ENCODE data around the gene NCAPG2.

The NCAPG2 gene

GRCh38 chr7:158603773-158604755, 100.5 kb downstream of the NCAPG2 start:
- H3K4me3 ChIP-seq (ENCODE audit: low read depth, low read length): no peak overlapping the region
- TF ChIP-seq CTCF (IDR thresholded peaks at IDR 0.05; ENCODE audit: low read depth, low read length): no peak

GRCh38 chr7:158602905-158603772, 101.5 kb downstream of the NCAPG2 start:
- no peak for TF ChIP-seq CTCF (IDR thresholded peaks at IDR 0.05; ENCODE audit: low read depth, low read length)
- H3K4me3 ChIP-seq (ENCODE audit: low read depth, low read length): no peak overlapping the region

- TF ChIP-seq CTCF (IDR thresholded peaks at IDR 0.05; ENCODE audit: low read depth, low read length): no peak
- H3K4me3 ChIP-seq (ENCODE audit: low read depth, low read length): no peak overlapping the region
Measured at GRCh38 chr7:158602041-158602440, 102.6 kb downstream of the NCAPG2 start.

GRCh38 chr7:158601090-158601489, 103.5 kb downstream of the NCAPG2 start:
- no peak for TF ChIP-seq CTCF (IDR thresholded peaks at IDR 0.05; ENCODE audit: low read depth, low read length)

GRCh38 chr7:158596745-158597144, 107.9 kb downstream of the NCAPG2 start:
- H3K4me3 ChIP-seq (ENCODE audit: low read depth, low read length): no peak overlapping the region
- no peak for TF ChIP-seq CTCF (IDR thresholded peaks at IDR 0.05; ENCODE audit: low read depth, low read length)

More at GRCh38 chr7:158601090-158601489, 103.5 kb downstream of the NCAPG2 start:
- H3K4me3 ChIP-seq (ENCODE audit: low read depth, low read length): no peak overlapping the region

- TF ChIP-seq CTCF (IDR thresholded peaks at IDR 0.05; ENCODE audit: low read depth, low read length): no peak
- no peak overlapping the region for H3K4me3 ChIP-seq (ENCODE audit: low read depth, low read length)
Measured at GRCh38 chr7:158596309-158596708, 108.3 kb downstream of the NCAPG2 start.

All from WI38 (cell line).